ENCODE measurements around the gene CCDC154.

GRCh38 chr16:1461146-1461545 lies 16.8 kb upstream of the CCDC154 start:
- TF ChIP-seq CTCF (IDR thresholded peaks at IDR 0.05) (no peak), EP300 (IDR thresholded peaks at IDR 0.05) (no peak), POLR2A (IDR thresholded peaks at IDR 0.05) (no peak)
